ENCODE results near the gene EIF4A2. TPM values are rescaled to one million over a fixed set of nuclear protein-coding genes. Genes with fewer than 3 reads are reported as not detected.

Gene EIF4A2
- total RNA-seq, 1 experiment from 2014 or later = 219 TPM

DNA sequence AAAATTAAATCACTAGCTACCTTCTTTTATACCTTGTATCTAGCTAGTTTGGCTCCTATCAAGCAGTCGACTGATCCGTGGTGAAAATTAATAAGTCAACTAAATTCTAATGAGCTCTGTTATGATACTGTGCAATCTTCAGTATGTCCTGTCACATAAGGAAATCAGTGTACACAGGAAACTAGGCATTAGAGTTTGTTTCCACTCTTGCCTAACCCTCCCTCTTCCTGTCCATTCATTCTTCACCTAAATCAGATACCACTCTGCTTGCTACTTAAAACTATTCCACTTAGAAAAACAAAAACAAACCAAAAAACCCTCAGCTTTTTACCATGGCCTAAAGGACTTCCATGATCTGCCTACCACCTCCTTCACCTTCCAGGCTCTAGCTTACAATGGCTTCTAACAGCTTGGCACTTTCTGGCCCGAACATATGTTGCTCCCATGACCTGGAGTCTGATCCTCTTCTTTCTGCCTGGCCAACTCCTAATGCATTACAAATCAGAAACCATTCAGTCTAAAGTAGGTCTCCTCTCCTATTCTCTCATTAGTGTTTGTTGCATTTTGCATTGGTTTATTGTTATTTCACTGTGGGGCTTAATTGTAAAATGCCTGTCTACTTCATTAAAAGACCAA is 15.0 kb downstream of the EIF4A2 start:
- BruUV-seq (replicated peaks) = no TSS peak
- ATAC-seq = no peak
- ChIA-PET POLR2A (no interaction called here), CTCF (no interaction called here)
- no peak for DNase-seq (ENCODE audit: low read depth, low spot score)
- no peak overlapping the region for H3K27ac ChIP-seq (ENCODE audit: low read length)
- no peaks in the 10 kb centered on the region for H3K9me3 ChIP-seq (ENCODE audit: control insufficient read depth, insufficient read depth, low read depth, low read length)
- no peaks in the 10 kb centered on the region for H3K4me1 ChIP-seq (ENCODE audit: control insufficient read depth, insufficient read depth, low read length)
- in situ Hi-C loops (cut with HindIII; ENCODE audit: low pct_unique_long_range_greater_than_20kb, low sequenced_read_pairs) = no loop called here
- no peaks in the 10 kb centered on the region for H3K27me3 ChIP-seq (ENCODE audit: control insufficient read depth, insufficient read depth, low read length)
- H3K4me3 ChIP-seq (ENCODE audit: low read depth in 2 of 2, low read length in 2 of 2) = no peak overlapping the region
- intact Hi-C loops (cut with micrococcal nuclease; ENCODE audit: unreplicated experiment) = no loop called here
- H3K36me3 ChIP-seq (ENCODE audit: control insufficient read depth, insufficient read depth, low read length) = peaks cover 39% of the 10 kb centered on the region
- TF ChIP-seq TCF7L2 (IDR thresholded peaks at IDR 0.05; ENCODE audit: low read depth, low read length) = no peak
- TF ChIP-seq SIN3A (IDR thresholded peaks at IDR 0.05; ENCODE audit: borderline replicate concordance, insufficient read depth, low read depth, low read length) = no peak
- TF ChIP-seq, protein P1, sequence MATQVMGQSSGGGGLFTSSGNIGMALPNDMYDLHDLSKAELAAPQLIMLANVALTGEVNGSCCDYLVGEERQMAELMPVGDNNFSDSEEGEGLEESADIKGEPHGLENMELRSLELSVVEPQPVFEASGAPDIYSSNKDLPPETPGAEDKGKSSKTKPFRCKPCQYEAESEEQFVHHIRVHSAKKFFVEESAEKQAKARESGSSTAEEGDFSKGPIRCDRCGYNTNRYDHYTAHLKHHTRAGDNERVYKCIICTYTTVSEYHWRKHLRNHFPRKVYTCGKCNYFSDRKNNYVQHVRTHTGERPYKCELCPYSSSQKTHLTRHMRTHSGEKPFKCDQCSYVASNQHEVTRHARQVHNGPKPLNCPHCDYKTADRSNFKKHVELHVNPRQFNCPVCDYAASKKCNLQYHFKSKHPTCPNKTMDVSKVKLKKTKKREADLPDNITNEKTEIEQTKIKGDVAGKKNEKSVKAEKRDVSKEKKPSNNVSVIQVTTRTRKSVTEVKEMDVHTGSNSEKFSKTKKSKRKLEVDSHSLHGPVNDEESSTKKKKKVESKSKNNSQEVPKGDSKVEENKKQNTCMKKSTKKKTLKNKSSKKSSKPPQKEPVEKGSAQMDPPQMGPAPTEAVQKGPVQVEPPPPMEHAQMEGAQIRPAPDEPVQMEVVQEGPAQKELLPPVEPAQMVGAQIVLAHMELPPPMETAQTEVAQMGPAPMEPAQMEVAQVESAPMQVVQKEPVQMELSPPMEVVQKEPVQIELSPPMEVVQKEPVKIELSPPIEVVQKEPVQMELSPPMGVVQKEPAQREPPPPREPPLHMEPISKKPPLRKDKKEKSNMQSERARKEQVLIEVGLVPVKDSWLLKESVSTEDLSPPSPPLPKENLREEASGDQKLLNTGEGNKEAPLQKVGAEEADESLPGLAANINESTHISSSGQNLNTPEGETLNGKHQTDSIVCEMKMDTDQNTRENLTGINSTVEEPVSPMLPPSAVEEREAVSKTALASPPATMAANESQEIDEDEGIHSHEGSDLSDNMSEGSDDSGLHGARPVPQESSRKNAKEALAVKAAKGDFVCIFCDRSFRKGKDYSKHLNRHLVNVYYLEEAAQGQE (IDR thresholded peaks at IDR 0.05; ENCODE audit: insufficient read depth in 1 of 2, low read depth in 2 of 2, low read length in 1 of 2) = no peak
- TF ChIP-seq, protein P2, sequence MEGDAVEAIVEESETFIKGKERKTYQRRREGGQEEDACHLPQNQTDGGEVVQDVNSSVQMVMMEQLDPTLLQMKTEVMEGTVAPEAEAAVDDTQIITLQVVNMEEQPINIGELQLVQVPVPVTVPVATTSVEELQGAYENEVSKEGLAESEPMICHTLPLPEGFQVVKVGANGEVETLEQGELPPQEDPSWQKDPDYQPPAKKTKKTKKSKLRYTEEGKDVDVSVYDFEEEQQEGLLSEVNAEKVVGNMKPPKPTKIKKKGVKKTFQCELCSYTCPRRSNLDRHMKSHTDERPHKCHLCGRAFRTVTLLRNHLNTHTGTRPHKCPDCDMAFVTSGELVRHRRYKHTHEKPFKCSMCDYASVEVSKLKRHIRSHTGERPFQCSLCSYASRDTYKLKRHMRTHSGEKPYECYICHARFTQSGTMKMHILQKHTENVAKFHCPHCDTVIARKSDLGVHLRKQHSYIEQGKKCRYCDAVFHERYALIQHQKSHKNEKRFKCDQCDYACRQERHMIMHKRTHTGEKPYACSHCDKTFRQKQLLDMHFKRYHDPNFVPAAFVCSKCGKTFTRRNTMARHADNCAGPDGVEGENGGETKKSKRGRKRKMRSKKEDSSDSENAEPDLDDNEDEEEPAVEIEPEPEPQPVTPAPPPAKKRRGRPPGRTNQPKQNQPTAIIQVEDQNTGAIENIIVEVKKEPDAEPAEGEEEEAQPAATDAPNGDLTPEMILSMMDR (IDR thresholded peaks at IDR 0.05) = no peak
- no peak for TF ChIP-seq POLR2AphosphoS5 (IDR thresholded peaks at IDR 0.05; ENCODE audit: low read depth, low read length)

- Histone ChIP-seq H3K36me3 (ENCODE audit: control insufficient read depth, insufficient read depth, low read length) (peaks cover 30% of the 10 kb centered on the region), H3K9me3 (ENCODE audit: control insufficient read depth, insufficient read depth, low read depth, low read length) (no peaks in the 10 kb centered on the region), H3K27me3 (ENCODE audit: control insufficient read depth, insufficient read depth, low read length) (no peaks in the 10 kb centered on the region), H3K27ac (ENCODE audit: low read length) (no peak overlapping the region), H3K4me1 (ENCODE audit: control insufficient read depth, insufficient read depth, low read length) (peaks cover 5% of the 10 kb centered on the region; the same call in 1 of the 2 replicates), H3K4me3 (ENCODE audit: low read depth in 2 of 2, low read length in 2 of 2) (no peak overlapping the region)
- intact Hi-C loops (cut with micrococcal nuclease; ENCODE audit: unreplicated experiment) (no loop called here), in situ Hi-C loops (cut with HindIII; ENCODE audit: low pct_unique_long_range_greater_than_20kb, low sequenced_read_pairs) (no loop called here)
- ChIA-PET CTCF (no interaction called here), POLR2A (no interaction called here)
- DNase-seq (ENCODE audit: low read depth, low spot score) (no peak), ATAC-seq (no peak)
- BruUV-seq (replicated peaks) = no TSS peak
- TF ChIP-seq SIN3A (IDR thresholded peaks at IDR 0.05; ENCODE audit: borderline replicate concordance, insufficient read depth, low read depth, low read length) = no peak
- TF ChIP-seq, protein P2 (IDR thresholded peaks at IDR 0.05) = no peak
- TF ChIP-seq, protein P1 (IDR thresholded peaks at IDR 0.05; ENCODE audit: insufficient read depth in 1 of 2, low read depth in 2 of 2, low read length in 1 of 2) = no peak
- no peak for TF ChIP-seq POLR2AphosphoS5 (IDR thresholded peaks at IDR 0.05; ENCODE audit: low read depth, low read length)
These were observed 16.9 kb downstream of the EIF4A2 start for GRCh38 chr3:186800285-186800684.

Data from Panc1 (cell line).